COLO668 (cell line): ENCODE data around the gene CABLES2.

Experiments used
- DNase-seq: peaks from one replicate; lab custom pipeline; 2025; ENCODE audit not compliant: unreplicated experiment; lab: John Stamatoyannopoulos, UW

CABLES2 gene

DNA sequence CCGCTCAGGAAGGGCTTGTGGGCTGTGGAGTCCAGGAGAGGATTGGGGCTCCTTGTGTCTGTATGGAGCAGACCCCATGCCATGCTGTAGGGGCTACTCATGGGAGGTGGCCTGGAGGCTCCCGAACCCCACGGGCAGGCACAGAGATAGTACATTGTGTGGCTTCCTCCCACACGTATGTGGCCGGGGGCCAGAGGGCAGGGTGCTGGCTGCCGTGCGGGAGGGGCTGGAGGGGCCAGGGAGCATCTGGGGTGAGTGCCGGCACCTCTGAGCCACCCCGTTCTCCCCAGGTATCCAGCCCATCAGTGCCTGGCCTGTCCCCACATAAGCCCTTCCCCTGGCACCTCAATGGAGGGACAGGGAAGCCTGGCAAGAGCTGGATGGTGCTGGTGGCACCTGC is 12.7 kb upstream of the CABLES2 start:
- DNase-seq: no peak

DNA sequence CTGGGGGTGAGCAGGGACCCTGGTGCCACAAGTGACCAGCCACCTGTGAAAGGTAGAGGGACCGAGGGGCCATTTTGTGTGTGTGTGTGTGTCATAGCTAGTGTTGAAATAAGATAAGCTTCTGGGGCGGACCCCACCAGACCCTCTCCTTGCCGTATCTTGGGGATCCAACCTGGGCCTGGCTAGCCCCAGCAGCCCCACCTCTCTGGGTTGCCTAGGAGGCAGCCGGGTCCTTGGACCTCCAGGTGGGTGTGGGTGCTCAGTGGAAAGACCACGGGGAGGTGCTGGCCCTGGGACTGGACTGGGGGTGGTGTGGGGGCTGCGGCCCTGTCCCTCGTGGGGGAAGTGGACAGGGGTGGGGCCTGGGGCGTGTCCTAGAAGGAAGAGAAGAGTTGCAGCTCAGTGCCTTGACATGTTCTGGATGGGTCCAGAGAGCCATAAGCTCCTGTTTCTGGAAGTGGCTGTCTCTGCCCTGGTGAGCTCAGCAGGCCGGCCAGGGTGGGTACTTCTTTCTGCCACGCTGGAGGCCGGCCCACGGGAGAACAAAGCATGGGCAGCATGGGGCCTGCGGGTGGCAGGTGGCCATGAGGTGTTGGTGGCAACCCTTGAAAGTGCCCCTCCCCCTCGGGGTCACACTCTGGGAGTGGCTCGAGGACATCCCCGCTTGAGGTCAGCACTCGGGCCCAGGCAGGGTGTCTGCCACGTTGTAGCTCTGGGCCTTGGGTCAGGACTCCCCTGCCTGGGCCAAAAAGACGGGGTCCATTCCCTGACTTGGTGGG is 11.8 kb upstream of the CABLES2 start:
- DNase-seq: no peak

DNA sequence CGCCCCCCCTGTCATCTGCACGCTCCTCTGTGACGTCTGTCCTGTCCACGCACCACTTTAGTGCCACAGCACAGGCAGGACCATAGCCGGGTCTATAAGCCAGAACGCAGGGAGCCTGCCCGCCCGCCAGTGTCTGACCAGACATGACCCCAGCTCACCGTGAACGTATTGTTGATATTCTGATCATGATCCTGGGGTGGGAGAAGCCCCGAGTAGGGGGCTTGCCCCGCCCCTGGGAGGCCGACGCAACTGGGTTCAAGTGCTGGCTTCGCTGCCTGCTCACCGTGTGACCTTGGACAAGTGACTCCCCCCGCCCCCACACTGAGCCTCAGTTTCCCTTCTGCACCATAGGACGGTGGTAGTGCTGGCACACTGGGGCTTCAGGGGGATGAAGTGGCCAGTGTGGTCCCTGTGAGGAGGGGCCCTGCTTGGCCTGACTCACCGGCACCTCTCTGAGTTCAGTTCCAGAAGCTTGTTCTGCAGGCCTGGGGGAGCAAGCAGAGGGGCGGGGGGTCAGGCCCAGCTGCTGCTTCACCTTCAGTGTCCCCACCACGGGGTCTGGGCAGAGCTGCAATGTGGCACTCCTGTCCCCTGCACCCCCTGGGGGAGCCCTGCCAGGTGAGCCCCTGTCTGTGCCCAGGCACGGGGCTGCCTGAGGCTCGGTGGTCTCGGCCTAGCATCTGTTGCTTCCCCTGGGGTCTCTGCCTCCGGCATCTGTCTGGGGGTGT is 11.1 kb upstream of the CABLES2 start:
- DNase-seq: no peak

DNA sequence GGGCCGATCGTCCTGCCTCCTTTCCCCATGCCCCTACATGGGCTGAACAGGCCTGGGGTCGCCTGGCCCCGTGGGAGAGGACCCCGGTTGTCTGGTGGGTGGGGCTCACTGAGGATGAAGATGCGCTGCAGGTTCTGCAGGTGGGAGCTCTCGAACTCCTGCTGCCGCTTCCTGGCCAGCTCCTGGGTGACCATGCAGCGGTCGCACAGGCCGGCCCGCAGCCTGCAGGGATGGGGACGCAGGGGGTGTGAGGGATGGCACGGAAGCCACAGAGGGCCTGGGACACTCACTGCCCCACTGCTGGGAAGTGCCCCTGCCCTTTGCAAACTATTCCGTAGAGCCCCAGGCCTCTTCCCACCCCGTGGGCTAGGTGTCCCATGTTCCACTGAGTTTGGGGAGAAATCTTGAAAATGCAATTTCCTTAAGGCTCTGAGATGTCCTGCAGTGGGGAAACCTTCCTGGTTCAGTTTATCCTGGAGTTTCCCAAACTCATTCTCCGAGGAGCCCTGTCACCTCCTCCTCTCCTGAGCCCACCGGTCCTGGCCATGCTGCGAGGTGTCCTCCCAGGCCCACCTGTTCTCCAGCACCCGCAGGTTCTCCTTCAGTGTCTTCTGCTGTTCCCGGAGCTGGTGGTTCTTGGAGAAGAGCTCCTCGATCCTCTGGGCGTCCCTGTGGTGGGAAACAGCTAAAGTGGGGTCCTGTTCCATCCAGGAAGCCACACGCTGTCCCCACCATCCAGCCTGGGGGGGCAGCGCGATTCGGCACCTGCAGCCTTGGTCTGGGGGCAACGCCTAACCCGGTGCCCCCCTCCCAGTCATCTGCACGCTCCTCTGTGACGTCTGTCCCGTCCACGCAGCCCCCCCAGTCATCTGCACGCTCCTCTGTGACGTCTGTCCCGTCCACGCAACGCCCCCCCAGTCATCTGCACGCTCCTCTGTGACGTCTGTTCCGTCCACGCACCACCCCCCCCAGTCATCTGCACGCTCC is 9.9 kb upstream of the CABLES2 start:
- DNase-seq: no peak

DNA sequence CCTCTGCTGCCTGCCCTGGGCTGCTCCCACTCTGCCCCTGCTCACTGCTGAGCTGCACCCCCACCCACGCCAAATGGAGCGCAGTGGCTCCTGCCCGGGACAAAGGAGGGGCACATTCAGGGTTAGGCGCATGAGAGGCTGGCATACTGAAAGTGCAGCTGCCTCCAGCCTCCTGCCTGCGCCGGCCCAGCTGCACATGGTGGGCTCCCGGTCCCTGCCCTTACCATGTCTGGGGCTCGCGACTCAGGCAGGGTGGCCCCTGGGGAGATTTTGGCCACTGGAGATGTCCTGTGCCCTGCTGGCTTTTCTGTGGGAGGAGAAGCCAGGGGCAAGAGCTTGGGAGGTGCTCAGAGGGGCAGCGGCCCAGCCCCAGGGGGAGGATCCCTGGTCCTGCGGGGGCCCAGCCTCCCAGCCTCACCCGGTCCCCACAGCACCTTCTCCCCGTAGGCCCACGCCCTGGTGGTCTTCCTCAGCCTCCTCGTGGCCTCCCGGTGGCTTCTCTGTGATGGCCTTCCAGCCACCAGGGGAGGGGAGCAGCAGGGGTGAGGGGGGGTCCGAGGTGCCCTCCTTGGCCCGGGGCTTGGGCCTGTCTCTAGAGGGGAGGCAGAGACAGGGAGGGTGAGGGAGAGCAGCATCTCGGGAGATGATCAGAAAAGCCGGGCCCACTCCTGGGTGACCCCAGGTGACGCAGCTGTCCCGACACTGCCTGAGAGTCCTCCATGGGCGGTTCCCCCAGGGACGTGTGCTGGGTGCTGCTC is 8.4 kb upstream of the CABLES2 start:
- DNase-seq: no peak

DNA sequence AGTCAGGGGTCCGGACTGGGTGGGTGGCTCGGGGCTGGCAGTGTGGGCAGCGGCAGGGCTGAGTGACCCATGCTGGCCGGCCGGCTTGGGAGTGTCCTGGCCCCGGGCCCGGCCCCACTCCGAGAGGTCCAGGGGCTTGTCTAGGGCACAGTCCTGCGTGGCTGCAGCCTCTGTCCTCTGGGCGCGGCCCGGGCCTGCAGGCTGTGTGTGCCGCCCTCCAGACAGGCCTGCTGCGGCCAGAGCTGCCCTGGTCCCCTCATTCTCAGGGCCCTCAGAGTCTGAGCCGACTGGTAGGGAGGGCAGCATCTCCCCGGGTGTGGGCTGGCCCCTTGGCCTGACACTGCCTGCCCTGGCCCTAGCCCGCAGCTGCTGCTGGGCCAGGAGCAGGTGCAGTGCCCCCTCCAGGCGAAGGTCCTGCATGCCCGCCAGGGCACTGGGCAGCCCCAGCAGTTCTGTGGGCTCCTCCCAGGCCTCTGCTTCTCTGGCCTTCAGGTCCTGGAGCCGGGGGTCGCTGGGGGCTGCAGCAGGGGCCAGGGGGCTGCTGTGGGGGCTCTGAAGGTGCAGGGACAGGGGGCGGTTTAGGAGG is 6.9 kb upstream of the CABLES2 start:
- peak; percentile 42 for DNase-seq

DNA sequence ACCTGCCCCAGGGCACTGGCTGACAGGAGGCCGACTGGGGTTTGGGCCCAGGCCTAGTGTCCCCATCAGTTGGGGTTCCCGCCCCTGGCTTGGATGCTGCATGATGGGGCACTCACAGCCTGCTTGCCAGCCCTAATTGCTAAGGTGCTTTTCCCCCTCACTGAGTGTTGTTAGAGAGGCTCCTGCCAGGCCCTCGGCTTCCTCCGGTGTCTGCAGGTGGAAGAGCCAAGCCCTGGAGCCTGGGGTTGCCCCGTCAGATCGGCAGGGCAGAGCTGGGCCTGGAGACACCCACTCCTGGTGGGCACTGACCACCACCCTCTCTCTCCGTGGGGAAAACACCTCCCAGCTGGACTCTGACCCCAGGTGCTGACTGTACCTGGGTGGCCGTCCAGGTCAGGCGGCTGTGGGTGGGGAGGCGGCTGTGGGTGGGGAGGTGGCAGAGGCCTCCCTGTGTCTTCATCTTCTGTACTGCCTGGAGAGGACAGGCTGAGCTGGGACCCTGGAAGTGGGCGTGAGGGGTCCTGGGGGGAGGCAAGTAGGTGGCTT is 6.0 kb upstream of the CABLES2 start:
- DNase-seq: peak; percentile 18

DNA sequence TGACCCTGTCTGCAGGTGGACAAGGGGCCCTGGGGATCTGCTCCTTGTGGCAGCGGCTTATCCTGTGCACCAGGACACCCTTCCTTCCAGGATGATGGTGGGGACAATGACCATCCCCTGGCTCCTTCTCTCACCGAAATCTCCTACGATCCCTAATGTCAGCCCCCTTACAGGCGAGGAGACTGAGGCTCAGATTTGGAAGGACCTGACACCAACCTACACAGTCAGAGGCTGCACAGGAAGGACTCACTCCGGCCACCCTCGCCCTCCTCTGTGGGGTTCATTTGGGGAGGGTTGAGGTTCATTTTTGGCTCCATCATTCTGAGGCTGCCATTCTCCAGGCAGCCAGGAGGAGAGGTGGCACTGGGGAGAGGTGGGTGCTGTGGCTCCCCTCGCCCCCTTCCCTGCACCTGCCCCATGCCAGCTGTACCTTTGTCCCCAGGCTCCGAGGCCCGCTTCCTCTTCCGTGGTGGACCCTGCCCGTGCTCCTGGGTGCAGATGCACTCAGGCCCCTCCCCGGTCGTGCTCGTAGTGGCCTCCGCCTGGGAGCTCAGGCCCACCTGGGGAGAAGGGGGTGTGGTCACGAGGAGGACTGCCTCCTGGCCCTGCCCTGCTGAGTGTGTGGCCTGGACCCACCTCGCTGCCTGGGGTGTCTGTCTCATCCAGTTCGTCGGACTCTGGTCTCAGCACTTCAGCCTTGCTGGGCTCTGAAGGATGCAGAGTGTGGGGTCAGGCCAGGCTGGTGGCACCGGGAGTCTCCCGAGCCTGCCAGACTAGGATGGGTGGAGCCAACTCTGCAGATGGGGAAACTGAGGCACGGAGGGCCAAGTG is 5.3 kb upstream of the CABLES2 start:
- DNase-seq: peak; percentile 95

DNA sequence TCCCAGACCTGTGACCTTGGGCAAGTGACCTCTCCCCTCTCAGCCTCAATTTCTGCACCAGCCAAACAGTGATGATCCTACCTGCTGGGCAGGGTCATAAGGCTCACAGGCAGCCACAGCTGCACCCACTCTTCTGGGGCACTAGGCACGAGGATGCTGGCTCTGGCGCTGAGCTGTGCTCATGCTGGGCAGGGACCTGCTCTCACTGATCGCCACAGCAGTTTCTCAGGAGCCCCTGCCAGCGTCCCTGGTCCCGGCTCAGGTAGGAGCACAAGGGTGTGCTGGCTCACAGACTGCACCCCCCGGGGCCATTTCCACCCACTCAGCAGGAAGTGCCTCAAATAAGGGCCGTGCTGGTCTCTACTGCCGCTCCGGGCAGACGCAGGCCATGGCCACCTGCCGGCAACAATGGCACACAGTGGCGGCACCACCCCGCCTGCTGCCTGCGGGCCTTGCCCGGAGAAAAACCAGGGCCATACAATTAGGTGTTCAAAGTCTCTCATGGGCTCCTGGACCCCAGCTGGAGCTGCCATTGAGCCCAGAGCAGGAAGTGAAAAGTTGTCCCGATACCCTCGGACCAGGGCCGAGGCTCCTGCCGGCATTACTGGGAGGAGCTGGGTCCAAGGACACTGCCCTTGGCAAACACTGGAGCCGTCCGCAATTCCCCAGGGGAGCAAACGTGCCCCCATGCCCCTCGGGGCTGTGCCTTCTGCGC is 4.6 kb upstream of the CABLES2 start:
- peak; percentile 76 for DNase-seq

DNA sequence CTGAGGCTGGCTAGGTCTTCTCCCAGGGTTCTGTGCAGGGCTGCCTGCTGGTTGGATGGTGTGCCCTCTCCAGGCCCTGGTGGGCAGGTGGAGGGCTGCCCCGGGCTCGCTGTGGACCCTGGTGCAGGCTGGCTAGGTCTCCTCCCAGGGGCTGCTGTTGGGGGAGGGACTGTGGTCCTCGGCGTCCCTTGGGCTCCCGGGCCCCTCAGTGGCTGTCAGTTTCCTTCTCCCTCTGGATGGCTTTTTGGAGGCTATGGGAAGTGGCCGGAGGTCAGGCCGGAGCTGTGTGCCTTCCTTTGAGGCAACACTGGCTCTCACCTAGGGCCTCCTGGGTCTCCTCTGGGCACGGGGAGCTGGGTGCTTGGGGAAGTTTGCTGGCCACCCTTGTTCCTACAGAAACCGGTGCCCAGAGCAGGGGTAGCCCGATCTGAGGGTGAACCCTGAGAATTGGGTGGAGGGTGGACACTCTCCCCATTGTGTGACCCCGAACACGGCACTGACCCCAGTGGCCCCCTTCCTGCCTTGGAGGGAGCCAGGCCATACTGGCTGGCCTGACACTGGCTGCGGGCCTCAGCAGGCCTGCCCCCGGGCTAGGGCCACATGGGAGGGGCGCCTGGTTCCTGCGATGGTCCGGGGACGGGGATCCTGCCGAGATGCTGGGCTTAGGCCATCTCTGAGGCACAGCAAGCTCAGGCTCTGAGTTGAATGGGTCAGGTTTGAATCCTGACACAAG is 3.8 kb upstream of the CABLES2 start:
- DNase-seq: no peak

DNA sequence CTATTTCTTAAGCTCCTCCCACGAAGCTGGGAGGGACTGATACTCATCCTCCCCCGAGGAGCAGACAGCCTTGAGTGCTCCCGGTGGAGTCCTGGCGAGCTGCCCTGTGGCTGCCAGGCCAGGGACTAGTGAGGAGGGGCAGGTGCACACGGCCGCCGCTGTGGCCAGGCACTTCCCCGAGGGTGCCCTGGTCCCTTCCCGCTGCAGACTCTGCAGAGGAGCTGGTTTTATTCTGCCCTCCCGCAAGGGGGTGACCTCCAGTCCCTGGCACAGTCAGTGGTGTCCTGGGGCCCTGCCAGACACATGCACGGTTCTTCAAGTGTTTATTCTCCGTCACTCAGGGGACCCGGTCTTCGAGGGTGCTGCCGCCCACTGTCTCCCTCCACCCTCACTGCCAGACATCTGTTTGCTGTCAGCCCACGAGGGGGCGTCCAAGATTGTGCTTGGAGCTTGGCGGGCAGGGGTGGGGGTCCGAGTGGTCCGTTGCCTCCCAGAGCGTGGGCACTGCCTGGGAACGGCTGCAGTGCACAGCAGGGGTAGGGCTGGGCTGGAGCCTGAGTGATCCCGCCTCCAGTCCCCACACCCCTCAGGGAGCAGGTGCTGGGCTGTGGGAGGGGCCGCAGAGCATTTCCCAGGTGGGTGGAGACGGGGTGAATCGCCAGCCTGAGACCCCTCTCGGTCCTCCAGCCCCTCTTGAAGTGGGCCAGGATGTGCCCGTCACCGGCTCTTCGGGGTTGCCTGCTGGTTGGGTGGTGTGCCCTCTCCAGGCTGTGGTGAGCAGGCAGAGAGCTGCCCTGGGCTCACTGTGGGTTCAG is 3.1 kb upstream of the CABLES2 start:
- peak; percentile 86 for DNase-seq

DNA sequence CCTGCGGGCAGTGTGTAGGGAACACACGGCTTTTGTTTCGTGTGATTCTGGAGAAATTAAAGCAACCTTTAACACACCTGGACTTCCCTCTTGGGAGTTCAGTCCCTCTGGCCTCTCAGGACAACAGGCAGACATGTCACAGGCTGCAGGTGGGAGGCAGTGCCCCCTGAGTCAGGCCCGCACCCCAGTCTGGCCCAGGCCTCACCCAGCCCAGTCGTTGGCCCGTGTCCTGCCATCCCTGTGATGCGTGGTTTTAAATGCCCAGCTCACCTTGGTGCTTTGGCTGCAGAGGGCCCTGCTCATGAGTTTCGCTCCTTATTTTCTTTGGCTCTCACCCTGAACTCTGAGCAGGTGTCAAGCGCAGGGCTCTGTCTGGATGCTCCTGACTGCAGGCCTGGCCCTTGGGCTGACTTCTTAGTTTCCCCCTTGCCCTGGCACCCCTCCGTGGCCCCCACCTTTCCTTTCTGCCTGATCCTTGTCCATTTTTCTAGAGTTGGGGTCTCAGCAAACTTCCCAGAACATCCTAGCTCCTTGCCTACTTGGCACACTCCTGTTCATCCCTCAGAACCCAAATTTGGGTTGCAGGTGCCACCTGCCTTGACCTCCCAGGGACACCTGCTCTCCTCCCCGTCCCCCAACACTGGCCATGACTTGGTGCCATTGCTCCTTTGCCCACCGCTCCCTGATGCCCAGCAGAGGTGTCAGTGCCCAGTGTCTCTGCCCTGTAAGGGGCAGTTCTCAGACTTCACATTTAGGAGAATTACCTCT is 2.2 kb upstream of the CABLES2 start:
- no peak for DNase-seq

DNA sequence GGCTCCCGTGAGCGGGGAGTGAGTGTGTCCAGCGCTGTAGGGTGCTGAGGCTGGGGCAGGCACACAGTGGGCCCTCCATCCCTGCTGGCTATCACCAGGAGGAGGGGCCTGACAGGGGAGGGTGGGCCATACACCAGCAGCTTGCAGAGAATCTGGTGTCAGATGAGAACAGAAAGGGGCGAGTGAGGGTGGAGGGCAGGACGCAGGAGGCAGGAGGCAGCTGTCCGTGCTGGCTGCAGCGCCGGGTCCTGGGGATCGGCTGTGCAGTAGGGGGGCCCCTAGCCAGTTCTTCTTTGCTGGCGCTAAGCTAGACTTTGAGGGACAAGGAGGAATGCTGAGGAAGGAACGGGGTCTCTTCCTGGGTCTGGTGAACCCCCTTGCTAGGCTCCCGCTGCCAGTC is 1.6 kb upstream of the CABLES2 start:
- no peak for DNase-seq

DNA sequence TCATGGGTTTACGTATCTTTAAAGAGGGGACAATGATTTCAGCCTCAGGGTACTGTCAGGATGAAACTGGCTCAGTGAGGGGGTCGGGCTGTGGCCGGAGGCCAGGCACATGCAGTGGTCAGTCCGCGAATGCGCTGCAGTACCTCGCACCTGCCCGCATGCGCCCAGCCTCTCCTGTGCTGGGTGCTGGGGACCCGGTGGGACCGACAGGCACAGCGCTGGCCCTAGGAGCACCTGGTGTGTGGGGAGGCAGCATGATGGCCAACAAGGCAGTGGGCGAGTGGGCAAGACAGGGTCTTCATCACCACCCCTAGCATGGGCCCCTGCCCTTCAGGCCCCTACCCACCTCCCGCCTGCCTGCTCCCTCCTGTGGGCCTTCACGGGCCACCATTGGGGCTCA is 970 bp upstream of the CABLES2 start:
- DNase-seq: peak; percentile 46

DNA sequence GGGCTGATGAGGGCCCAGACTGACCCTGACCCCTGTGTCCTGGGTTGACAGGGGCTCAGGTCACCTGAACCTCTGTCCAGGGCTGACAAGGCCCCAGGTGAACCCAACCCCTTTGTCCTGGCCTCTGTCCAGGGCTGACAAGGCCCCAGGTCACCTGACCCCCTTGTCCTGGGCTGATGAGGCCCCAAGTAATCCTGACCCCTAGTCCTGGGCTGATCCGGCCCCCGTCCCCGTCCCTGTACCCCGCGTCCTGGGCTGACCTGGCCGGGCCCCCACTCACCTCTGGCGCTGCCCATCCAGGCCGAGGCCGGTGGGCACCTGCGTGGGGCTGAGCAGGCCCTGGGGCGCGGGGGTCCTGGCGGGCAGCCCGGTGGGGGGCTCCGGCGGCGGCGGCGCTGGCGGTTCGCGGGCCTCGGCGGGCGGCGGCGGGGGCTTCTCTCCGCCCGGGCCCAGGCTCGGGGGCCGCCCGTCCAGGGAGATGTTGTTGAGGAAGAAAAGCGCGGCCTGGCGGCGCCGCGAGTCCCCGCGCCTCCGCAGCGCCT is 379 bp downstream of the CABLES2 start:
- no peak for DNase-seq

DNA sequence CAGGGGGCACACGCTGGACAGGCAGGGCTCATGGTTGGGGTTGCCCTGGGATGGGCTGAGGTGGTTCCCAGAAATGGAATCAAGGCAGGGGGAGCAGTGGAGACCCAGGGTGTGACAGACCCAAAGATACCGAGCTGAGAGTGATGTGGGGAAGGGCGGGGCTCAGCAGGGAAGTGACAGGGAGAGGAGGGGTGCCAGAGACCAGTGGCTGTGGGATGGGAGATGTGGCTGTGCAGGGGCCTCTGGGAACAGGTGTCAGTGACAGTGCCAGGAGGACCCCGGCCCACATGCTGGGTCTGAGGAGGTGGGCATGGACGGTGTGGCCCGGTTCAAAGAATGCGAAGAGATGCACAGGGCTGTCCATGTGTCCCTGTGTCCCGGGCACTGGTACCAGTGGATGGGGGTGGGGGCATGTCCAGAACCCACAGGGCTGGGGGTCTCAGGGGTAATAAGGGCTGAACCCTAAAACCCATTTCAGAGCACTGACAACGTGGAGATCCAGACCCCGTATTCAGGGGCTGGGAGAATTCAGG is 1.0 kb downstream of the CABLES2 start:
- DNase-seq: peak; percentile 12
